Measurements from ENCODE around the gene EPB41L2.
"Not testable (repeated sequence)": the region's sequence is repeated elsewhere in the genome, so short reads cannot be mapped to it uniquely, and the experiment has no call there.

The EPB41L2 gene

GRCh38 chr6:131001111-131001736, 61.8 kb downstream of the EPB41L2 start:
- DNase-seq = no peak

GRCh38 chr6:131000544-131000943, 62.5 kb downstream of the EPB41L2 start:
- DNase-seq = no peak

- DNase-seq = no peak
These were observed 65.8 kb downstream of the EPB41L2 start for GRCh38 chr6:130997061-130997753.

- no peak for DNase-seq
These were observed 66.4 kb downstream of the EPB41L2 start for GRCh38 chr6:130996635-130997034.

GRCh38 chr6:130995783-130996447, 67.1 kb downstream of the EPB41L2 start:
- DNase-seq = no peak

- DNase-seq = no peak
These were observed 68.5 kb downstream of the EPB41L2 start for GRCh38 chr6:130994319-130995097.

- no peak for DNase-seq
These were observed 69.7 kb downstream of the EPB41L2 start for GRCh38 chr6:130993292-130993765.

GRCh38 chr6:130991422-130992137, 71.5 kb downstream of the EPB41L2 start:
- DNase-seq = no peak

GRCh38 chr6:130987539-130987938, 75.5 kb downstream of the EPB41L2 start:
- DNase-seq = not testable (repeated sequence)

- DNase-seq = no peak
These were observed 77.9 kb downstream of the EPB41L2 start for GRCh38 chr6:130985115-130985514.

GRCh38 chr6:130982941-130983456, 80.0 kb downstream of the EPB41L2 start:
- no peak for DNase-seq

GRCh38 chr6:130982135-130982534, 80.9 kb downstream of the EPB41L2 start:
- no peak for DNase-seq

GRCh38 chr6:130981409-130981808, 81.6 kb downstream of the EPB41L2 start:
- DNase-seq = peak; percentile 4

GRCh38 chr6:130980310-130981032, 82.6 kb downstream of the EPB41L2 start:
- DNase-seq = no peak

- DNase-seq = no peak
These were observed 84.2 kb downstream of the EPB41L2 start for GRCh38 chr6:130978660-130979396.

- DNase-seq = no peak
These were observed 84.9 kb downstream of the EPB41L2 start for GRCh38 chr6:130978180-130978579.

- no peak for DNase-seq
These were observed 87.7 kb downstream of the EPB41L2 start for GRCh38 chr6:130975325-130975724.

- no peak for DNase-seq
These were observed 89.3 kb downstream of the EPB41L2 start for GRCh38 chr6:130973521-130974277.

- DNase-seq = no peak
These were observed 91.5 kb downstream of the EPB41L2 start for GRCh38 chr6:130971504-130971903.

- DNase-seq = no peak
These were observed 92.1 kb downstream of the EPB41L2 start for GRCh38 chr6:130970839-130971410.
